ENCODE data around the gene CHAT.

The CHAT gene

DNA sequence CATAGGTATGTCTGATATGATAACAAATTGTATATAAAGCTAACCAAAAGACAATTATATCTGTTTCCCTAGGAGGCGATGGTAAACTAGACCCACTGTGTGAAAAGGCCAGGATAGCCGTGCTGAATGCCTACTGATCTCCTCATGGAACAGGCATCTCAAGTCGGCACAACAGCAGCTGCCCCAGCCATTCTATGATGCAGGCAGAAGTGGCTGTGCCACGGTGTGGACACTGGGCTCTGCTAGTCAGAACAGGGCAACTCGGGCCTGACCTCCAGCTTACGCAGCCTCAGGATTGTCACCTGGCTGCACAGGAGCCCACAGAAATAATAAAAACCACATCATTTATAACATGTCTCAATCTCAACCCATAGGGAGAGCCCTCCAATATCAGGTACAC lies 80.6 kb downstream of the CHAT start:
- no peak for TF ChIP-seq CTCF (conservative IDR thresholded peaks at IDR 0.05)
- no peak overlapping the region for H3K27ac ChIP-seq

DNA sequence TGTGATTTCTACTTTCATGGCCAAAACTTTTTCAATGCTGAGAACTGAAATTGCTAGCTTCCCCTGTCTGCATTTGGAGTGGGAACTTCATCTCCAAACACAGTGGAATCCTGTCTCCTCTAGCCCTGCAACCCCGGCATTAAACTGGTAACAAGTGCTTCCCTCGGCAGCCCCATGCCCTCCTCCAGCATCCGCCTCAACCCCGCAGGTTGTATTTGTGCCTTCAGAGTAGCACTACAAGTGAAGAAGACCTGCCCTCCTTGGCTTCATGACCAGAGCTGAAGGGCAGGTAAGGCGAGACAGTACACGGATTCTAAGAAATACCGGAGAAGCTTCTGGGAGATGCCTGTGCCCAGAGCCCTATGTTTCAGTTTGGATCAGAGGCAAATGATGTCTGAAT lies 82.5 kb downstream of the CHAT start:
- no peak for TF ChIP-seq CTCF (conservative IDR thresholded peaks at IDR 0.05)
- H3K27ac ChIP-seq, result no peak overlapping the region

DNA sequence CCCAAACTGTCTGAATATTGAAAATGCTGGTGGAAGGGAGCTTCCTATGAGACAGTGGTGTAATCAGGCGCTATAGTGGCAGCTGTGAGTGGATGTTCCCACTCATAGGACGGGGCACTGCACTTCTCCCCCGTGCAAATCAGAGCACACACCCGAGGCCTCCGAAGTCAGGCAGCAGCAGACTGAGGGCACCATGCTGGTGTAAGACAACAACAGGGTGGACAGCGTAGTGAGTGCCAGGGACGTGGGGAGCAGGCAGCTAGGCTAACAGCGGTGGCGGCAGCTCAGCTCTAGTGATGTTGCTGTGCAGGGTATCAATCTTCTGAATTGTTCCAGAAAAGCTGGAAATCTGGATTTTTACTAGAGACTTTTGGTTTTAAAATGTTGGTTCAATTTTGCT lies 84.8 kb downstream of the CHAT start:
- TF ChIP-seq CTCF (conservative IDR thresholded peaks at IDR 0.05), result no peak
- H3K27ac ChIP-seq, result no peak overlapping the region

DNA sequence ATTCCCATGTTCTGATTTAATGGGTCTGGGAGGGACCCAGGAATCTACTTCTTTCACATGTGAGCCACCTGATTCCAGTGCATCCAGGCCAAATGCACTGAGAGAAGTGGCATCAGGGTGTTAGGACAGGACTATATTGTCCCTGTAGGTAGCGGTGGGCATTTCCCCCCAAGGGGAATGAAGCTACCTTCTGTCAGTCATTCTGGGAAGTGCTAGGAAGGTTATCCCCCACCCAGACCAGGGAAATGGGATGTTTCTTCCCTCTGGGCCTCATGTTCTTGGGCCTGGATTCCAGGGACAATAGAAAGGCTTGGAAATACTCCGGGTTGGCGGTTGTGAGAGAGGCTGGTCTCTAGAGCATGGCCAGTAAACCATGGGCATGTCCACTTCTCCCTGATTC lies 86.4 kb downstream of the CHAT start:
- TF ChIP-seq CTCF (conservative IDR thresholded peaks at IDR 0.05), result no peak
- H3K27ac ChIP-seq, result no peak overlapping the region

GRCh38 chr10:49700997-49701396 lies 87.2 kb downstream of the CHAT start:
- H3K27ac ChIP-seq, result no peak overlapping the region
- TF ChIP-seq CTCF (conservative IDR thresholded peaks at IDR 0.05), result peak; percentile 63

GRCh38 chr10:49707585-49707984 lies 93.7 kb downstream of the CHAT start:
- TF ChIP-seq CTCF (conservative IDR thresholded peaks at IDR 0.05), result no peak
- no peak overlapping the region for H3K27ac ChIP-seq

DNA sequence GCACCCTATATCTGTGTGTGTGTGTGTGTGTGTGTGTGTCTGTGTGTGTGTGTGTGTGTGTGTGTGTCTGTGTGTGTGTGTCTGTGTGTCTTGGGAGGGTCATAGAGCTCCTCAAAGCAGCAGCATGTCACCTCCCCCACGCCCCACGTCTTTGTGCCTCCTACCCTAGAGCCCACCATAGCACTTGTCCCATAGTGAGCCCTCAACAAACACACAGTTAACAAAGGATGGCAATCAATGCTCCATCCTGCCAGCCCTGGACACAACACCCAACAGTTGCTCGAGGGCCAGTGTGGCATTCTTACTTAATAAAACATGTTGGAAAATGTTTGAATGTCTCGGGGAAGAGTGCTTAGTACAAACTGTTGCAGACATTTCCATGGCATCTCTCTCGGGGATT lies 96.1 kb downstream of the CHAT start:
- no peak overlapping the region for H3K27ac ChIP-seq
- no peak for TF ChIP-seq CTCF (conservative IDR thresholded peaks at IDR 0.05)

DNA sequence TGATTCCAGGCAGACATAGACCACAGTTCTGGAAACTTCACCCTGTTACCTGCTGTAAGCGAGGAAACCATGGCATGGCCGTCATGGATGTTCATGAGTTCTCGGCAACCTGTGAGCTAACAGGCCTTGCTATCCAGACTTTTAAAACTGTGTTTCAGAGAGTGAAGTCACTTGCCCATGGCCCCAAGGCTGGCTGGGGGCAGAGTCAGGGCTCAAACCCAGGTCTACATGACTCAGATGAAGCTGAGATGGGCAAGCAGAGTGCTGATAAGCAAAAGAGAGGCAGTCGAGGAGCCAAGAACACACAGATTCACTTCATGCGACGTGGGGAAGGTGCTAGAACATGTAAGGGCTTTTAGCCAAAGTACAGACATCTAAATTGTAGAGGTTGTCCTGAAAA lies 97.1 kb downstream of the CHAT start:
- TF ChIP-seq CTCF (conservative IDR thresholded peaks at IDR 0.05), result no peak
- H3K27ac ChIP-seq, result no peak overlapping the region

Data from VCaP (cell line).